GM12878 (cell line): ENCODE results near the gene CATSPERZ. TPM values are rescaled to one million over a fixed set of nuclear protein-coding genes. Genes with fewer than 3 reads are reported as not detected.

Experiments used
- CBFB ChIP-seq: IDR thresholded peaks from 2 replicates; pipeline ENCODE4 v1.6.1; 2016; ENCODE audit warnings: antibody characterized with exemption, low read depth
- CEBPB ChIP-seq, 2 experiments: fragments of 150-350 bp in 1 of 2; IDR thresholded peaks; 2 replicates each; pipeline ENCODE4 v1.6.1; 2012 to 2014; ENCODE audit warnings: low read depth in 2 of 2, low read length in 2 of 2, borderline replicate concordance in 1 of 2, inconsistent platforms in 1 of 2
- EP300 ChIP-seq, 2 experiments: fragments of 150-350 bp in 1 of 2; IDR thresholded peaks; 2 replicates each; pipeline ENCODE4 v1.6.1; 2011 to 2012; ENCODE audit warnings: low read depth in 2 of 2, low read length in 2 of 2, borderline replicate concordance in 1 of 2, improper control_type of control experiment in 1 of 2, inconsistent platforms in 1 of 2; ENCODE audit not compliant: control insufficient read depth in 1 of 2
- HDGF ChIP-seq: fragments of 450-650 bp; IDR thresholded peaks from 2 replicates; pipeline ENCODE4 v1.6.1; 2016; ENCODE audit warnings: antibody characterized with exemption
- MEF2A ChIP-seq: IDR thresholded peaks from 2 replicates; pipeline ENCODE4 v1.6.1; 2011; ENCODE audit warnings: low read depth, mild to moderate bottlenecking, low read length, moderate library complexity; ENCODE audit not compliant: insufficient read depth
- NFYA ChIP-seq: IDR thresholded peaks from 2 replicates; pipeline ENCODE4 v1.6.1; 2011; ENCODE audit warnings: low read depth, mild to moderate bottlenecking, low read length, improper control_type of control experiment, borderline replicate concordance
- RCOR1 ChIP-seq: conservative IDR thresholded peaks from 2 replicates; pipeline ENCODE4 v1.6.1; 2012; ENCODE audit warnings: low read depth, low read length, improper control_type of control experiment
- RELA ChIP-seq: fragments of 450-650 bp; IDR thresholded peaks from 2 replicates; pipeline ENCODE4 v1.8.0; 2014; ENCODE audit warnings: borderline replicate concordance; ENCODE audit not compliant: partially characterized antibody
- SIN3A ChIP-seq: IDR thresholded peaks from 2 replicates; pipeline ENCODE4 v1.6.1; 2012; ENCODE audit warnings: low read depth, low read length, improper control_type of control experiment
- SIX5 ChIP-seq: IDR thresholded peaks from 2 replicates; pipeline ENCODE4 v1.6.1; 2011; ENCODE audit warnings: mild to moderate bottlenecking, low read depth, low read length, moderate library complexity; ENCODE audit not compliant: severe bottlenecking
- SMAD5 ChIP-seq: IDR thresholded peaks from 2 replicates; pipeline ENCODE4 v1.6.1; 2016; ENCODE audit warnings: antibody characterized with exemption, low read depth
- SPI1 ChIP-seq: IDR thresholded peaks from 2 replicates; pipeline ENCODE4 v1.6.1; 2011; ENCODE audit warnings: low read depth, mild to moderate bottlenecking, low read length, moderate library complexity, borderline replicate concordance; ENCODE audit not compliant: insufficient read depth
- SRF ChIP-seq, 2 experiments: IDR thresholded peaks; 2 replicates each; pipeline ENCODE4 v1.6.1; 2011; ENCODE audit warnings: low read depth in 2 of 2, low read length in 2 of 2, mild to moderate bottlenecking in 1 of 2, moderate library complexity in 1 of 2
- SUZ12 ChIP-seq: fragments of 200-600 bp; sonication (generic); IDR thresholded peaks from one replicate; pipeline ENCODE4 v1.6.1; 2018; ENCODE audit warnings: antibody characterized with exemption, mild to moderate bottlenecking; ENCODE audit not compliant: unreplicated experiment
- TBL1XR1 ChIP-seq: IDR thresholded peaks from 2 replicates; pipeline ENCODE4 v1.6.1; 2012; ENCODE audit warnings: low read depth, low read length, improper control_type of control experiment
- TCF7 ChIP-seq: IDR thresholded peaks from 2 replicates; pipeline ENCODE4 v1.6.1; 2014; ENCODE audit warnings: antibody characterized with exemption, borderline replicate concordance
- YBX1 ChIP-seq: fragments of 450-650 bp; IDR thresholded peaks from 2 replicates; pipeline ENCODE4 v1.6.1; 2016; ENCODE audit warnings: antibody characterized with exemption
- ZNF217 ChIP-seq: fragments of 450-650 bp; IDR thresholded peaks from 2 replicates; pipeline ENCODE4 v1.6.1; 2017; ENCODE audit warnings: antibody characterized with exemption, mild to moderate bottlenecking
- ZNF592 ChIP-seq: fragments of 450-650 bp; IDR thresholded peaks from 2 replicates; pipeline ENCODE4 v1.6.1; 2017; ENCODE audit warnings: mild to moderate bottlenecking, moderate library complexity
- polyA plus RNA-seq, 11 experiments: library from polyadenylated mRNA; depleted of rRNA in 4 of 11; unstranded in 6 of 11; stranded (reverse) in 5 of 11; fragments of >200 nt; fragmentation: Nextera tagmentation in 4 of 11; fragmentation: Illumina TruSeq in 1 of 11; extraction: Ambion mirVana in 4 of 11; extraction: Trizol in 1 of 11; gene quantifications; 1 replicate in 1 of 11; 2 replicates in 10 of 11; pipeline versions ENCODE4 v1.2.1 to v1.2.3, GENCODE V29; 2011 to 2016; ENCODE audit warnings: inconsistent platforms in 2 of 11, missing spikeins in 2 of 11, low read depth in 1 of 11
- total RNA-seq, 4 experiments: library from RNA; depleted of rRNA in 3 of 4; stranded (reverse); fragments of >200 nt in 3 of 4; fragmentation: Illumina TruSeq in 1 of 4; extraction: Trizol in 1 of 4; gene quantifications; 2 replicates each; pipeline versions ENCODE4 v1.2.1 to v1.2.3, GENCODE V29; 2013 to 2021
- TF ChIP-seq, protein P1 (sequence below): fragments of 450-650 bp; IDR thresholded peaks from 2 replicates; pipeline ENCODE4 v1.6.1; 2017; ENCODE audit warnings: antibody characterized with exemption, mild to moderate bottlenecking, moderate library complexity
- TF ChIP-seq, protein P2 (sequence below): fragments of 450-650 bp; IDR thresholded peaks from 2 replicates; pipeline ENCODE4 v1.6.1; 2014; ENCODE audit warnings: mild to moderate bottlenecking

CATSPERZ gene
- total and polyA plus RNA-seq, 10 of the 15 experiments (the other 5 are each of a cell fraction or from before 2014, with no cell fraction given), result 0.12 to 0.31 TPM; not detected in 8

- no peak for TF ChIP-seq MEF2A
- TF ChIP-seq RCOR1, result no peak
- TF ChIP-seq CEBPB (IDR thresholded peaks at IDR 0.05; ENCODE audit: borderline replicate concordance in 1 of 2, low read depth in 2 of 2, low read length in 2 of 2), result peak in 1 of 2 experiments; percentile 94; a peak in 2 of 4 replicates
- TF ChIP-seq SMAD5, result no peak
- TF ChIP-seq TCF7, result no peak
- 0 out of 2 replicates have a peak, but pooled peaks have one; percentile 46 for TF ChIP-seq TBL1XR1
- 0 out of 4 replicates have a peak, but pooled peaks of 1 of the 2 experiments have one; percentile 5 for TF ChIP-seq SRF (IDR thresholded peaks at IDR 0.05; ENCODE audit: low read depth in 2 of 2, low read length in 2 of 2)
- no peak for TF ChIP-seq SUZ12
- TF ChIP-seq ZNF592, result no peak
- no peak for TF ChIP-seq HDGF
- no peak for TF ChIP-seq SIN3A
- TF ChIP-seq SPI1, result no peak
- TF ChIP-seq, protein P1, sequence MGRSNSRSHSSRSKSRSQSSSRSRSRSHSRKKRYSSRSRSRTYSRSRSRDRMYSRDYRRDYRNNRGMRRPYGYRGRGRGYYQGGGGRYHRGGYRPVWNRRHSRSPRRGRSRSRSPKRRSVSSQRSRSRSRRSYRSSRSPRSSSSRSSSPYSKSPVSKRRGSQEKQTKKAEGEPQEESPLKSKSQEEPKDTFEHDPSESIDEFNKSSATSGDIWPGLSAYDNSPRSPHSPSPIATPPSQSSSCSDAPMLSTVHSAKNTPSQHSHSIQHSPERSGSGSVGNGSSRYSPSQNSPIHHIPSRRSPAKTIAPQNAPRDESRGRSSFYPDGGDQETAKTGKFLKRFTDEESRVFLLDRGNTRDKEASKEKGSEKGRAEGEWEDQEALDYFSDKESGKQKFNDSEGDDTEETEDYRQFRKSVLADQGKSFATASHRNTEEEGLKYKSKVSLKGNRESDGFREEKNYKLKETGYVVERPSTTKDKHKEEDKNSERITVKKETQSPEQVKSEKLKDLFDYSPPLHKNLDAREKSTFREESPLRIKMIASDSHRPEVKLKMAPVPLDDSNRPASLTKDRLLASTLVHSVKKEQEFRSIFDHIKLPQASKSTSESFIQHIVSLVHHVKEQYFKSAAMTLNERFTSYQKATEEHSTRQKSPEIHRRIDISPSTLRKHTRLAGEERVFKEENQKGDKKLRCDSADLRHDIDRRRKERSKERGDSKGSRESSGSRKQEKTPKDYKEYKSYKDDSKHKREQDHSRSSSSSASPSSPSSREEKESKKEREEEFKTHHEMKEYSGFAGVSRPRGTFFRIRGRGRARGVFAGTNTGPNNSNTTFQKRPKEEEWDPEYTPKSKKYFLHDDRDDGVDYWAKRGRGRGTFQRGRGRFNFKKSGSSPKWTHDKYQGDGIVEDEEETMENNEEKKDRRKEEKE, result no peak
- TF ChIP-seq YBX1, result no peak
- no peak for TF ChIP-seq SIX5
- peak; percentile 54; the same call in 1 of the 2 replicates for TF ChIP-seq ZNF217
- no peak for TF ChIP-seq NFYA
- TF ChIP-seq RELA, result no peak
- TF ChIP-seq, protein P2, sequence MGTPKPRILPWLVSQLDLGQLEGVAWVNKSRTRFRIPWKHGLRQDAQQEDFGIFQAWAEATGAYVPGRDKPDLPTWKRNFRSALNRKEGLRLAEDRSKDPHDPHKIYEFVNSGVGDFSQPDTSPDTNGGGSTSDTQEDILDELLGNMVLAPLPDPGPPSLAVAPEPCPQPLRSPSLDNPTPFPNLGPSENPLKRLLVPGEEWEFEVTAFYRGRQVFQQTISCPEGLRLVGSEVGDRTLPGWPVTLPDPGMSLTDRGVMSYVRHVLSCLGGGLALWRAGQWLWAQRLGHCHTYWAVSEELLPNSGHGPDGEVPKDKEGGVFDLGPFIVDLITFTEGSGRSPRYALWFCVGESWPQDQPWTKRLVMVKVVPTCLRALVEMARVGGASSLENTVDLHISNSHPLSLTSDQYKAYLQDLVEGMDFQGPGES, result no peak
- no peak for TF ChIP-seq EP300 (IDR thresholded peaks at IDR 0.05; ENCODE audit: borderline replicate concordance in 1 of 2, control insufficient read depth in 1 of 2, low read depth in 2 of 2, low read length in 2 of 2)
- 0 out of 2 replicates have a peak, but pooled peaks have one; percentile 33 for TF ChIP-seq CBFB
Measured at GRCh38 chr11:64334764-64335735, 34.9 kb downstream of the CATSPERZ start (continued).
